Glutamatergic neuron (in vitro differentiated cells): ENCODE measurements around the gene SLC35G2. TPM values are rescaled to one million over a fixed set of nuclear protein-coding genes. Genes with fewer than 3 reads are reported as not detected.
"Not testable (repeated sequence)": the region's sequence is repeated elsewhere in the genome, so short reads cannot be mapped to it uniquely, and the experiment has no call there.

ENCODE experiments used
- DNase-seq: peaks from one replicate; pipeline ENCODE4 v3.0.0; 2022
- H3K27ac Mint-ChIP-seq: one replicate; pipeline ENCODE4 v1.8.0; 2020; ENCODE audit warnings: mild to moderate bottlenecking, mixed read lengths, inconsistent platforms; ENCODE audit not compliant: unreplicated experiment
- H3K27me3 Mint-ChIP-seq: one replicate; pipeline ENCODE4 v1.8.0; 2020; ENCODE audit warnings: mild to moderate bottlenecking, moderate library complexity, mixed read lengths, inconsistent platforms; ENCODE audit not compliant: unreplicated experiment
- H3K36me3 Mint-ChIP-seq: one replicate; pipeline ENCODE4 v1.8.0; 2020; ENCODE audit warnings: mild to moderate bottlenecking, mixed read lengths, inconsistent platforms; ENCODE audit not compliant: unreplicated experiment
- H3K4me1 Mint-ChIP-seq: one replicate; pipeline ENCODE4 v1.8.0; 2020; ENCODE audit warnings: mild to moderate bottlenecking, low read depth, mixed read lengths, inconsistent platforms; ENCODE audit not compliant: unreplicated experiment
- H3K4me3 Mint-ChIP-seq: one replicate; pipeline ENCODE4 v1.8.0; 2020; ENCODE audit warnings: mild to moderate bottlenecking, mixed read lengths, inconsistent platforms; ENCODE audit not compliant: unreplicated experiment
- H3K9me3 Mint-ChIP-seq: one replicate; pipeline ENCODE4 v1.8.0; 2020; ENCODE audit warnings: mild to moderate bottlenecking, moderate library complexity, mixed read lengths, inconsistent platforms; ENCODE audit not compliant: unreplicated experiment
- CTCF ChIP-seq: fragments of 200-600 bp; sonication (generic); IDR thresholded peaks from one replicate; pipeline ENCODE4 v1.5.0; 2021; ENCODE audit not compliant: partially characterized antibody, unreplicated experiment
- total RNA-seq: library from RNA; stranded (reverse); fragmentation: NEBNext Ultra II Directional; extraction: Animal tissue kit (Norgen Biotek cat#: 25700); gene quantifications from one replicate; pipeline ENCODE4 v1.2.1, GENCODE V29; 2021; ENCODE audit not compliant: unreplicated experiment

The SLC35G2 gene
- total RNA-seq, 1 donor from 2014 or later: 22.6 TPM

GRCh38 chr3:136869282-136869681 lies 50.4 kb downstream of the SLC35G2 start:
- Mint-ChIP-seq H3K4me3 (no peak overlapping the region), H3K9me3 (peaks cover 5% of the 10 kb centered on the region), H3K27me3 (no peaks in the 10 kb centered on the region), H3K36me3 (peaks cover 19% of the 10 kb centered on the region), H3K4me1 (peaks cover 5% of the 10 kb centered on the region), H3K27ac (no peak overlapping the region)
- no peak for TF ChIP-seq CTCF
- no peak for DNase-seq

GRCh38 chr3:136872258-136872657 lies 53.3 kb downstream of the SLC35G2 start:
- not testable (repeated sequence) for H3K27me3 Mint-ChIP-seq, H3K4me1 Mint-ChIP-seq, H3K27ac Mint-ChIP-seq, H3K9me3 Mint-ChIP-seq, DNase-seq, H3K4me3 Mint-ChIP-seq
- peaks cover 24% of the 10 kb centered on the region for H3K36me3 Mint-ChIP-seq

GRCh38 chr3:136879510-136879909 lies 60.6 kb downstream of the SLC35G2 start:
- H3K4me3 Mint-ChIP-seq, H3K27me3 Mint-ChIP-seq, H3K27ac Mint-ChIP-seq, DNase-seq, H3K36me3 Mint-ChIP-seq, H3K9me3 Mint-ChIP-seq: not testable (repeated sequence)
- peaks cover 13% of the 10 kb centered on the region for H3K4me1 Mint-ChIP-seq

GRCh38 chr3:136882571-136882970 lies 63.6 kb downstream of the SLC35G2 start:
- Mint-ChIP-seq H3K36me3 (no peaks in the 10 kb centered on the region), H3K4me1 (peaks cover 15% of the 10 kb centered on the region), H3K9me3 (peaks cover 7% of the 10 kb centered on the region)

GRCh38 chr3:136883967-136884720 lies 65.2 kb downstream of the SLC35G2 start:
- peak overlapping the region; percentile 80 for H3K4me3 Mint-ChIP-seq
- no peak for TF ChIP-seq CTCF
- H3K9me3 Mint-ChIP-seq: peaks cover 4% of the 10 kb centered on the region
- no peaks in the 10 kb centered on the region for H3K36me3 Mint-ChIP-seq
- H3K27ac Mint-ChIP-seq: peak overlapping the region; percentile 88
- peaks cover 15% of the 10 kb centered on the region for H3K4me1 Mint-ChIP-seq
- H3K27me3 Mint-ChIP-seq: peaks cover 7% of the 10 kb centered on the region
- no peak for DNase-seq

More at GRCh38 chr3:136882571-136882970, 63.6 kb downstream of the SLC35G2 start:
- DNase-seq: no peak
- Mint-ChIP-seq H3K27me3 (peaks cover 7% of the 10 kb centered on the region), H3K4me3 (no peak overlapping the region), H3K27ac (peak overlapping the region; percentile 74)
- TF ChIP-seq CTCF: no peak
